Measurements from ENCODE around the gene ASTN2. TPM values are rescaled to one million over a fixed set of nuclear protein-coding genes. Genes with fewer than 3 reads are reported as not detected.
A peak's percentile ranks its signal among the peaks of the same experiment; 100 is the strongest.
"Not testable (repeated sequence)": the region's sequence is repeated elsewhere in the genome, so short reads cannot be mapped to it uniquely, and the experiment has no call there.

Gene ASTN2
- total RNA-seq, 1 experiment from 2014 or later = 6.8 TPM

DNA sequence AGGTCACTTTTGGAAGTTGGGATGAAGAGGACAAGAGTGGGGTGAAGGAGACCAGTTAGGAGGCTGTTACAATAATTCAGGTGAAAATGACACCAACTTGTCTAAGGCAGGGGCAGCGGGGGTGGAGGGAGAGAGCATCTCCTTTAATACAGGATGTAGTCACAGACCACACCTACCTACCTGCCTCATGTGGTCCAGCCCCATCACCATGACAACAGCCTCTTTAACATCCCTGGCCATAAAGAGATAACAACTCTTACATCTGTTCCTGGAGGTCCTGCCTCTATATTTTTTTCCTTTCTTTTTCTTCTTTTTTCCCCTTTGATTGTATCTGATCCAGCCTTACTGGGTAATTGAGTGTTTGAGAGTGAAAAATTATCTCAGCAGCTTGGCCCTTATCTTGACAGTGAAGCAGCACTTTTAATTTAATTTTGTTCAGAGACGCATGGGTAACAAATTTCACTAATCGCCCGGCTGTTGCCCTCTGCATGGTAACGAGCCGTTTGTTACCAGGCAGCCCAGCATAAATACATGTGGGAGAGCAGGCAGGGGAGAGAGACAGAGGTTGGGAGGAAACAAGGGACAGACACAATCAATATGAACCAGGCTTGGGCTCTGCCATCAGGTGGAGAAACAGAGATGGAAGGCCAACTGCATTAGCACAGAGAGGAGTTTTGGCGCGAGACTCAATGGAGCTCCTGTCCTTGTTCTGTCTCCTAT, 338.1 kb downstream of the ASTN2 start:
- DNase-seq (ENCODE audit: low spot score) = no peak

DNA sequence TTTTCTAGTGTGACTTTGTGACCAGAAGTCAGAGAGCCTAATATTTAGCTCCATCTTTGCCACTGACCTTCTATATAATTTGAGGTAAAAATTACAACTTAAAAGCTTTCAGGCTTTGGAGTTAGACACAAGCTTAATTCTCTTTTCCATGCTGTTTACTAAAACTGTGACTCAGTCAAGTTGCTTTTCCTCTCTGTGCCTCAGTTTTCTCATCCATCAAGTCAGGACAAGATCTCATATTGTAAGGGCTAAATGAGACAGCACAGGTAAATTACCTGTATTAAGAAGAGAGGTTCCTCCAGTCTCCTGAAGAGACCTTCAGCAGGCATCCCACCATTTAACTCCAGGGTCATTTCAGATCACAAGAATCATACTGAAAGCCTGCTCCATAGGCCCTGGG, 339.2 kb downstream of the ASTN2 start:
- DNase-seq (ENCODE audit: low spot score) = no peak

DNA sequence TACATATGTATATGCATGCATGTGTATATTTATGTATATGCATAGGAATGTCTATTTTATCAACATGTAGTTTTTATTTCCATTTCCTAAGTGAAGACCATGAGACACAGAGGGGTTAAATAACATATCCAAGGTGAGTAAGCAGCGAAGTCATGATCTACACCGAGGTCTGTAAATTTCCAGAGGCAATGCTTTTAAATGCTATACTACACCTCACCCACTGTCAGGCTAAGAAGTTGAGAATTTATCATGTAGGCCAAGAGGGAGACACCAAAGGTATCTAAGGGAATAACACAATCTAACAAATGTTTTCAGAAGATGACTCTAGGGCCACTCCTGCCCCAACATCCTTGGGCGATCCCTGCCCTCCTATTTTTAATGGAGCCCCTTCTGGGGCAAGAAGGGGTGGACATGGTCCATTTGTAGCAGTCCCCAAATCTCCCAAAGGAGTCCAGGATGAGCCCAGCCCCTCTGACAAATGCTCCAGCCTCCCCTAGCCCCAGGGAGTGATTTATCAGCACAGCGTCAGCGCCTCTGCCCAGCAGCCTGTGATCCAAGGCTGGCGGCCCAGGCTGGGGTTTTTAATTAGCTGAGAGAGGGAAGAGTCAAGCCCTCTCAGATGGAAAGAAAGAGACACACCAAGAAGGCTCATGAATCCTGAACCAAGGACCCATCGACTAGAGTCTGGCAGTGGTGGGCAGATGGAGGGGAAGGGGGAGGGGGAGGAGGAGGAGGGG, 339.9 kb downstream of the ASTN2 start:
- no peak for DNase-seq (ENCODE audit: low spot score)

DNA sequence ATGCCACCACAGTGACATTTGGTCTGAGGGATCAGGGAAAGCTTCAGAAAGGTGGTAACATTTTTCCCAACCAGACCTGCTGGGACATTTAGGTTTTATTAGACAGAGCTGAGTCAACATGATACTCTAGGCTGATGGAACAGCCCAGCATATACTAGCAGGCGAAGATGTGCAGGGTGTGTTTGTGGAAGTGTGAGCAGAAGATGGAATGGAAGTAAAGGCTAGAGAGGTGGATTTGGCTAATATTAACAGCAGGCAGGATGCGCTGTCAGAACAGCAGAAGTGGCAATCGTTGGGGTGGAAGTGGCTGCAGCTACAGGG, 340.6 kb downstream of the ASTN2 start:
- no peak for DNase-seq (ENCODE audit: low spot score)

DNA sequence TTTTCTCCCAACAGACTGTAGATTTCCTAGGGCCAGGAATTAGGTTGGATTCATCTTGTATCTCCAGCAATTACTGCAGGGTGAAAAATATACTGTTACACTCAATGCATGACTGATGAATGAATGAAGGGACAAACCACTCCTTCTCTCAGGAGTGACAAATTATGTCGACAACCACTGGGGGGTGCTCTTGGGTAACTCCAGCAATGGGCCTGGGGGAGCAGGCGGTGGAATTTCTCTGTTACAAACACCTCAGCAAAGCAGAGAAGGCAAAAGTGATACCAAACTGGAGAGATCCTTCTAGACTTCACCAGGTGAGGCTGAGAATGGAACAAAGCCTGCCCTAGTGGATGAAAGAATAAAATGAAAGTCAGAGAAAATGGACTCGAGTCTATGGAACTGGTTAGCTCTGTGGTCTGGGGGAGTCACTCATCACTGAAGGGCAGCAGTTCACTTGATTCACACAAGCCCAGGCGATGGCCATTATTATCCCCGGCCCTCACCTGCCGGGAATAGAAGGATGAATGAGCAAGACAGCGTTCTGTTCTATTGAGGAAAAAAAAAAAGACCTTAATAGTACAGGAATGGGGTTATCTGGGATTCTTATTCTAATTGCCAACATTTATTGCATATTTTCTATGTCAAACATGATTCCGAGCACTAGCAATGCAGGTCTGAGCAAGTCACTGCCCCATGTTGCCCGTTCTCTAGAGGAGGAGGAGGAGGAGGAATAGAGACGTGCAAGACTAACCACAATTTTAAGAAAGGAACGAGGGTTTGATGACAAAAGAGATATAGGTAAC, 341.1 kb downstream of the ASTN2 start:
- peak; percentile 14 for DNase-seq (ENCODE audit: low spot score)

DNA sequence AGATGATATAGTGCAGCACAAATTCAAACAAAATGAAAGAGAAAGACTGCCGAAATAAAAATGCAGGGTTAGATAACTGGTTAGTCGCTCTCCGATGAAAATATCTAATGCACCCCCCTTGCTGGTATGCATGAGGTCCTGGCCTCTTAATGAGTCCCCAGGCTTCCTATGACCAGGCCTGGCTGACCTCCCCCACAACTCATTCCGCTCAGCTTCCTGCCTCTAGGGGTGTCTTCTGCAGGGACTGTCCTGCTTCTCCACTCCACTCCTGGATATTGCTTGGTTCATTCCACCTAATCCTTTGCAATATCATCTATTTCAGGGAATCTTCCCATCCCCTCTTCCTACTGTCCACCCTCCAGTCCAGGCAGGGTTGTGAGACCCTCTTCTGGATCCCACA, 341.8 kb downstream of the ASTN2 start:
- DNase-seq (ENCODE audit: low spot score) = no peak

DNA sequence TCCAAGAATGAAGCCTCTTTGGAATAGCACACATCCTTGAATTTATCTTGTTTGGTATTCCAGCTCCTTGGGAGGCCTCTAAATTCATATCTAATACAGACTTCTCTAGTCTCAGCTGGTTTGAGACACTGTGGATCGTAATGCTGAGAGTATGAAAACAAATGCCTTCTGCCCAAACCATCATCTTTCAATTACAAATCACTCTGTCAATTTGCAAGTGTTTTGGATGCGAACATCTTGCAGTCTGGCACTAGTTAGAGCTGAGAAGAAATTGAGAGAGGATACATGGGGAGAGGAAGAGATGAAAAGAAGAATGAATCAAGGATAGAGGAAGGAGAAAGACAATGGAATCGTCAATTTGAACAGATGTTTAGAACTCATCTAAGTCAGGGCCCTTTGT, 342.6 kb downstream of the ASTN2 start:
- no peak for DNase-seq (ENCODE audit: low spot score)

DNA sequence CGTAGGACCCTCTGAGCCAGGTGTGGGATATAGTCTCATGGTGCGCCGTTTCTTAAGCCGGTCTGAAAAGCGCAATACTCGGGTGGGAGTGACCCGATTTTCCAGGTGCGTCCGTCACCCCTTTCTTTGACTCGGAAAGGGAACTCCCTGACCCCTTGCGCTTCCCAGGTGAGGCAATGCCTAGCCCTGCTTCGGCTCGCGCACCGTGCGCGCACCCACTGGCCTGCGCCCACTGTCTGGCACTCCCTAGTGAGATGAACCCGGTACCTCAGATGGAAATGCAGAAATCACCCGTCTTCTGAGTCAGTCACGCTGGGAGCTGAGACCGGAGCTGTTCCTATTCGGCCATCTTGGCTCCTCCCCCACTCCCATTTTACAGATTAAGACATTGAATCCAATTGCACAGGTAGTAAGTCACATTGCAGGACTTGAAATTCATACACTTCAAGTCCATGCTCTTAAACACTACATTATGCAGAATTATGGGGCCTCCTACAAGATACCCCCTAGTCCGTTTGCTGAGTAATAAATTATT, 343.1 kb downstream of the ASTN2 start:
- DNase-seq (ENCODE audit: low spot score) = not testable (repeated sequence)

DNA sequence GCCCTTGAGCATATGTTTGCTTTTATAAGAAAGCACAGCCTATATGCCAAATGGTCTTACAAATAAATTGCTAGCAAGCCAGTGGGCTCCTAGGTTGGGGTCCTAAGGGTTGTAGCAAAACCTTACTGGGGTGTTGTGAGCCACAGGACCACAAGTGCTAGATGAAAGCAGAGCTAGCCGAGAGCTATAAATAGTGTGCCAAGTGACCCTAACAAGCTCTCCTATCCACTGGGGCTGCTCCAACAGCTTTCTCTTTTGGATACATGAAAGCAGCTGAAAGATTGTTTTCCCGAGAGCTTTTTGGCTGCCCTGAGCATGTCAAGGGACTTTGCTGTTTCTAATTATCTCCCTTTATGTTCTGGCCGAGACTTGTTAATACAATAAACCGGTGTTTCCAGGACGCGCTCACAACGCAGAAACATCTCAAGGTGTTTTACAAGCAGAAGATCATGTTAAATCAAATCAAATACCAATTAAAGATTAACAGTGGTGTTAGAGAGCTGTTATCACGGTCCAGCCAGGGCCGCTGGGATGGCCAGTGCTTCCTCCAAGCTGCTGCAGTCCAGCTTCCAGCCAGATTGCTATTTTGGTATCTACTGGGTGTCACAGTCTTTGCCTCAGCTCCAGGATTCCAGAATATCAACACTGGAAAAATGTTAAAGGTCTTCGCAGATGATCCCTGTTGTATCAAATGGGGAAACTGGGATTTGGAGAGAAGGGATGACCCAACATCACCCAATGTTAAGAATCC, 351.0 kb downstream of the ASTN2 start:
- DNase-seq (ENCODE audit: low spot score) = no peak

DNA sequence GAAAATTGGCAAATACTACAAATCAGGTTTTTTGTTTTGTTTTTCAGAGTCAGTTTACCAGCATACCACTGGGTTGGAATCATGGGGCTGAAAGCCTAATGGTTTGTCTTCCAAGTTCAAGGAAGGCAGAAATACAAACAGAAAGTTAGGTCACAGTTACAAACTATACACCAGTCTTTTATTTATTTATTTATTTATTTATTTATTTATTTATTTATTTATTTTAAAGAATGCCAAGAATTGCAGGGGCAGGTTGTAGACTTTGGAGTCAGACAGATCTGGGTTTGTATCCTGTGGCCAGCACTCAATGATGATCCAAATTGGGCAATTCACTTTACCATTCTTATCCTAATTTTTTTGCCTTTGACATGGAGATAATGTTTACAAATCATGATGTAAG, 353.9 kb downstream of the ASTN2 start:
- no peak for DNase-seq (ENCODE audit: low spot score)

DNA sequence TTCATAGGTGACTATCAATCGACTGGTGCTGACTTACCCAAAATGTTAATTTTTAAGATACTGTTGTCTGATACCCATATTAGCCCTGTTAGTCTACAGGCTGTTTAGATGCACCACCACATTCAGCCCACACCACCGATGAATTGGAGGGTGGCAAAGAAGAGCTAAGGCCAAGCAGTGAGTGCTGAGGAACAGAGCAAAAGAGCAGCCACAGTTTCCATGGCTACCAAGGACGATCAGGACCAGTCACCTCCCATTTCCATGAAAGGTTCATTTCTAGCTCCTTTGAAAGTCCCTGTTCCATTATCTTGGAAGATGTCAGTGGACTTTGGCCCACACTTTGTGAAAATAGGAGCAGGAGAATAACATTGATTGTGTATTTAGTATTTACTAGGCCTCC, 364.9 kb downstream of the ASTN2 start:
- no peak for DNase-seq (ENCODE audit: low spot score)

DNA sequence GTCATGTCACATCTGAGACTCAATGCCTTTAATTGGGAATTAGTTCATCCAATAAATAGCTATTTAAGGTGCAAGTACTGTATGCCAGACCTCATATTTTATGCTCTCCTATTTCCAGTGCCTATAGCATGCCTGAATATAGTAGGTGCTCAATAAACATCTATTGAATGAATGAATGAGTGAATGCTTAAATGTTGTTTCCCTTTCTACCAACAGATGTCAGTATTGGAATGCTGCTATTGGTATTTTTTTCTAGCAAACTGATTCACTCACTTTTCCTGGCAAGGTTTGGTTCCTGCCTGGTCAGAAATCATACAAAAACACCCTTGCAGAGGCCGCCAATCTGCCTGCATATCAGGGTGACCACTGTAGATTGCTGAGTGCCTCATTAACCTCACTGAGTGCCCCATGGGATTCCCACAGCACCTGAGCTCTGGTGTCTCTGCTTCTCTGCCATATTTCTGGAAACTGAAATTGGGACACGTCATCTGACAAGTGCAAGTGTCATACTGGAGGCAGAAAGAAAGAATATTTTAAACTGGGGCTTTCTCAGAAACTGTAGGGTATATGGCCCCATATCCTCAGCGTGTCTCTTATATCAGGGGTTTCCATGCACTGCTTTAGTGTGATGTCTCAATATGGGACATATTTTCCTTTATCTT, 368.1 kb downstream of the ASTN2 start:
- DNase-seq (ENCODE audit: low spot score) = no peak

DNA sequence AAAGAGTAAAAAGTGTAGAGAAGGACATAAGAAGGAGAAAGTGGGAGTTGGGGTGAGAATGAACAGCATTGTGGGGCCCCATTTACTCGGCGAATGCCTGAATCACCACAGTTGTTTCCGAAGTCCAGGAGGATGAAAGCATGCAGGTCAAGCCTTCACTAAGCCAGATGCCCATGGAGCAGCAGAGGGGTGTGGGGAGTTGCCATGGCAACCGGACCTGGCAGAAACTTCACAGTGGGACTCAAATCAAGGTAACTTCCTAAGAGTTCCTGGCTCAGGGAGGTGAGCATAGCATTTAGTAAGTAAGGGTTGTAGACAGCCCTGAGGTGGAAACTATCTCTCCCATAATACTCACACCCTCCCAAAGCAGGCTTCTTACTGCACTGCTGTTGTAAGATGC, 370.6 kb downstream of the ASTN2 start:
- no peak for DNase-seq (ENCODE audit: low spot score)

DNA sequence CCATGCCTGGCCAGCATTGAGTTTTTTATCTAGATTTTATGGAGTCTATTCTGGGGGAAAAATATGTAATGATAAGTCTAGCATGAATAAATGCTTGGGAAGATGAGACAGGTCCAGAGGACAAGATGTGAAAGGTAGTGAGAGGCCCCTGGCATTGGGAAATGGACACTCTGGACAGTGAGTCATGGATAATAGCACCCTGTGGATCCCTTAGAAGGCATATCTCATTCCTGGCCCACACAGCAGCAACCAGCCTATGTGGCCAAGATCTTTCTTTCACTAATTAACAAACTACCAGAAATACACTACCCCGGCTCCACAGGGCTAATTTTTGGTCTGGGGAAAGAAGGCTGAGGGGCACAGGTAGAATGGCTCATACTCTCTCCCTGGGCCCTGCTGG, 371.7 kb downstream of the ASTN2 start:
- no peak for DNase-seq (ENCODE audit: low spot score)

DNA sequence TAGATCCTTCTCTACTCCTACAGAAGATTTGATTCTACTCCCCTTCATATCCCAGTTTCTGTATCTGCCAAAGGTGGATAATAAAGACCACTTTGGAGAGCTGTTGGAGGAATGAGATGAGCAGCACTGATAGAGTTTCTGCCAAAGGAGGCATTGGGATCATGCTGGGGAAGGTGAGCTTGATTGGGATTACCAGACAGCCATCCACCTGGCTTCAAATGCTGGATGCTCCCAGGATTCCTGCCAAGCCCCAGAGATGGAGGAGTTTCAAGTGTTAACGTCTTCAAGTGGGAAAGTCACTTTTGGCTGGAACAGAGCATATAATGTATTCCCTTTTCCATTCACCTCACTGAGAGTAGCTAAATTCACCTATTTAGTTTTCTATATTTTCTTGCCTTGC, 379.3 kb downstream of the ASTN2 start:
- no peak for DNase-seq (ENCODE audit: low spot score)

DNA sequence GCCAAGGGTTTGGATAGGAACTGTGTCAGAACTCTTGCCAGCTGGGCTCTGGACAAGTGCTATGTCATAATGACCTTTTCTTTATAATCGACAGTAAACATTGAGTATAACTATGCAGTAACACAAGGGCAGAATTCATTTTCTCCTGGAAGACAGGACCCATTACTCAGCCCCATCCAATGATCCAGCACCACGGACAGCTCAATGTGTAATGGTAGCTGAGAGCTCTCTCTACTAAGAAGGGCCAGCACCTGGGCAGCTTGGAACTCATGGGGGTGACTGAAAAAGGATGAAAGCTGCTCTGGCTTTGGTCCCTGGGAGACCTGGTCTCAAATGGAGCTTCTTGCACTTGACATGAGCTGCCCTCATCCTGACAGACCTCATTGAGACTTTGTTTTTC, 380.0 kb downstream of the ASTN2 start:
- DNase-seq (ENCODE audit: low spot score) = no peak

DNA sequence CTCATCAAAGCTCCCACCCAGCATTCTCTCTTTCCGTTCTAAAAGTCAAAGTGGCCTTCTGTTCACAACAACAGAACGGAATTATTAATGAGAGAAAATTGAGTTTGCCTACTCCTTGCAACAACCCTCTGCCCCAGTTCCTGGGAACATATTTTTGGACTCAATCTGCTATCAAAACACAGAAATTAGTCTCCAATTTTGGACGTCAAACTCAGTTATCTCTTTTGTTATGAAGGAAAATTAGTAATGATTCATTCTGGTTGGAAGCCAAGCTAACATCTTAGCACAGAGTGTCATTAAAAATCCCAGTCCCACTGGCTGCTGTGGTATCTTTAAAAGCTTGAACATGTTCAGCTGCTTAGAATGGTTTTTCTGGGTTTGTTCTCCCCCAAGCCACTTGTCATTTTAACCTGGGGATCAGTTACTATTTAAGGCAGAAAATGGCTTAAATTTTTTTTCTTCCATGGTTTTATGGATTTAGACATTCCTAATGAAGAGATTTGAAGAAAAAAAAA, 384.5 kb downstream of the ASTN2 start:
- no peak for DNase-seq (ENCODE audit: low spot score)

DNA sequence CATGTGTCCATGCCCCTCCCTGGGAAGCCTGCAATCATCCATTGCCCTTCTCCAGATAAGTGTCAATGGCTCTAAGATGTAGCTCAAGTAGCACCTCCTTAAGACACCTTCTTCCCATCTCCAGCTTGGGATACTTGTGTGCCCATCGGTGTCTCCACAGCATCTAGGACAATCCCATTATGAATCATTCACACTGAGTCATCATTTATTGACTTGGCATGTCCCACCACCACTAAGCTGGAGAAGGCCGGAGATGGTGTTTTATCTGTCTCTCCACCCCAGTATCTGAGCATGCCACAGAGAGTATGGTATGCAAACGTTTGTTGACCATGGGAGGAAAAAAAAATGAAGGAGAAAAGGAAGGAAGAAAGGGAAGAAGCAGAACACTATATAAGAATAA, 385.5 kb downstream of the ASTN2 start:
- DNase-seq (ENCODE audit: low spot score) = no peak

DNA sequence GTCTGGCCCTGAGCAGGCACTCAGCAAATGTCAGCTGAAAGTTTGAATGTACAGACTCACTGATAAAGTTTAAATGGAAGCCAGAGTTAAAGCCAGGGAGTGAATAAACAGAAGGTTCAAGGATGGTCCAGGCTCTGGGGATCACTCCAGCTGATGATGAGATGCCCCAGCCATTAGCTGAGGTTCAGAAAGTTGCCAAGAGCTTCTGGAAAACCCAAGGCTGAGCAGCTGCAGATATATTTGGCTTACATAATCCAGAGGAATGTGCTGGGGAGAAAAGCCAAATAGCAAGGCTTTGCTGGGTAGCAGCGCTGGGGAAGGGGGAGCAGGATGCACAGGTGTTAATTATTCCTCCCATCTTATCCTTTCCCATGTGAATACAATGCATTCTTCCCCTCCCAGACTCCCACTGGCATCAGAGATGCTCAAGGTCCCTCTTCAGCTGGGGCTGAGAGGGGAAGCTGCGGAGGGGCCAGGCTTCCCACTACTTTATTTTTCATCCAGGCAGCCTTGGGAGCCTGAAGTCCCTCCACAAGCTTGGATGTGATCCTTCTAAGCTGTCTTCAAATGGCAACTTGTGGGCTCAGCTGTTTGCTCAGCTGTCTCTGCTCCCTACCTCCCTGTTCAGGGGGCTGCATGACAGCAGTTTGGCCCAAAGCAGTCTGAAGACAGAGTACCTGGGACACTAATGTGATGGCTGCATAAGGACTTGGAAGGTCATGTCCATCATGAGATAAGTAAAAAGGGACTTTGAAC, 386.6 kb downstream of the ASTN2 start:
- DNase-seq (ENCODE audit: low spot score) = no peak

DNA sequence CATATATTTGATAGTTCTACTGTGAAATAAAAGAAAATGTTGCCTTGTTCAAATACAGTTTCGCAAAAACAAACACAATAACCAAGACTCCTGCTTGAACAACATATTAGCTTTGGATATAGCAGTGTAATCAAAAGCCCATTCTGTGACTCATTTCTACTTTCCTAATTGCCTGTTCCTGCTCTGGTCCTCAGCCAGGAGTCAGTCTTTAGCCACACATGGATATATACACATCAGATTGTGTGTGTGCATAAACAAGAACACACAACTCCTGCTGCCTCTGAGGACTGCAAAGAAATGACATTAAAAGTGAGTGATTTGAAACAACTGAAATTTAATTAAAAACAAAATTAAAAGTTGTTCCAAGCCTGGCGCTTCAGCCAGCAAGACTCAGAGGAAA, 393.0 kb downstream of the ASTN2 start:
- no peak for DNase-seq (ENCODE audit: low spot score)

All from H4 (cell line).